DMS153 treated with DMSO at 0.1 percent for 48 hours (cell line): ENCODE measurements around the gene KRTAP10-2.

ENCODE experiments used
- DNase-seq: peaks from one replicate; lab custom pipeline; 2025; ENCODE audit not compliant: unreplicated experiment; lab: John Stamatoyannopoulos, UW

KRTAP10-2 gene

GRCh38 chr21:44540741-44541288, 10.5 kb downstream of the KRTAP10-2 start:
- DNase-seq, result no peak

GRCh38 chr21:44539991-44540666, 11.2 kb downstream of the KRTAP10-2 start, which contains the start of gene KRTAP10-1:
TSS of gene KRTAP10-1 (minus strand) at chr21:44540195. CDS start at chr21:44540150, 45 bp downstream.
- no peak for DNase-seq

GRCh38 chr21:44539046-44539445, 12.3 kb downstream of the KRTAP10-2 start:
- no peak for DNase-seq

- no peak for DNase-seq
These were observed 13.1 kb downstream of the KRTAP10-2 start for GRCh38 chr21:44537930-44538911.

- DNase-seq, result no peak
These were observed 15.3 kb downstream of the KRTAP10-2 start for GRCh38 chr21:44535963-44536362.

GRCh38 chr21:44534688-44535087, 16.6 kb downstream of the KRTAP10-2 start:
- DNase-seq, result no peak

- DNase-seq, result no peak
These were observed 17.2 kb downstream of the KRTAP10-2 start for GRCh38 chr21:44533891-44534627.

GRCh38 chr21:44533121-44533890, 18.0 kb downstream of the KRTAP10-2 start:
- no peak for DNase-seq

GRCh38 chr21:44532712-44533111, 18.6 kb downstream of the KRTAP10-2 start:
- DNase-seq, result no peak

GRCh38 chr21:44531606-44532564, 19.4 kb downstream of the KRTAP10-2 start:
- no peak for DNase-seq

GRCh38 chr21:44530903-44531605, 20.3 kb downstream of the KRTAP10-2 start:
- no peak for DNase-seq

GRCh38 chr21:44530221-44530902, 20.9 kb downstream of the KRTAP10-2 start:
- DNase-seq, result no peak

GRCh38 chr21:44529503-44530125, 21.7 kb downstream of the KRTAP10-2 start:
- no peak for DNase-seq

GRCh38 chr21:44529011-44529421, 22.3 kb downstream of the KRTAP10-2 start:
- DNase-seq, result no peak

- DNase-seq, result no peak
These were observed 22.7 kb downstream of the KRTAP10-2 start for GRCh38 chr21:44528634-44528995.

- no peak for DNase-seq
These were observed 23.2 kb downstream of the KRTAP10-2 start for GRCh38 chr21:44527983-44528633.
